Esophagus mucosa (tissue), 1 donor: ENCODE measurements around the gene NEU2. TPM values are rescaled to one million over a fixed set of nuclear protein-coding genes. Genes with fewer than 3 reads are reported as not detected.
"Not testable (repeated sequence)": the region's sequence is repeated elsewhere in the genome, so short reads cannot be mapped to it uniquely, and the experiment has no call there.

Experiments
- ATAC-seq: fragments of 200-7000 bp; cut with Tn5 transposase; one replicate; pipeline ENCODE4 v1.9.1; 2020
- total RNA-seq: library from RNA; stranded (reverse); gene quantifications from one replicate; pipeline ENCODE4 v1.2.4, GENCODE V29; 2023
- donor health status: DM: yes; HTN: yes; CAD: no.

The NEU2 gene
- total RNA-seq, 1 donor from 2014 or later: not detected

GRCh38 chr2:233058717-233059546 lies 26.5 kb downstream of the NEU2 start:
- ATAC-seq: no peak

GRCh38 chr2:233059547-233059796 lies 27.0 kb downstream of the NEU2 start:
- ATAC-seq: no peak

- ATAC-seq: peak; percentile 34
Measured at GRCh38 chr2:233059797-233060500, 27.5 kb downstream of the NEU2 start, which contains the start of gene INPP5D. INPP5D (plus strand) TSS chr2:233060342; CDS start chr2:233060479, 137 bp downstream.

- ATAC-seq: peak; percentile 2
Measured at GRCh38 chr2:233060501-233060979, 28.1 kb downstream of the NEU2 start.

GRCh38 chr2:233060980-233061590 lies 28.6 kb downstream of the NEU2 start:
- no peak for ATAC-seq

GRCh38 chr2:233061591-233062450 lies 29.3 kb downstream of the NEU2 start:
- ATAC-seq: no peak

- ATAC-seq: no peak
Measured at GRCh38 chr2:233062451-233062850, 30.0 kb downstream of the NEU2 start.

GRCh38 chr2:233062946-233063268 lies 30.4 kb downstream of the NEU2 start:
- no peak for ATAC-seq

- ATAC-seq: peak; percentile 11
Measured at GRCh38 chr2:233063269-233063975, 30.9 kb downstream of the NEU2 start.

GRCh38 chr2:233063976-233064411 lies 31.5 kb downstream of the NEU2 start:
- ATAC-seq: no peak

GRCh38 chr2:233064530-233065199 lies 32.2 kb downstream of the NEU2 start:
- no peak for ATAC-seq

- ATAC-seq: not testable (repeated sequence)
Measured at GRCh38 chr2:233065200-233065589, 32.7 kb downstream of the NEU2 start.

GRCh38 chr2:233065954-233066470 lies 33.5 kb downstream of the NEU2 start:
- no peak for ATAC-seq

- ATAC-seq: no peak
Measured at GRCh38 chr2:233068762-233069418, 36.4 kb downstream of the NEU2 start.

- no peak for ATAC-seq
Measured at GRCh38 chr2:233072838-233073237, 40.4 kb downstream of the NEU2 start.

- ATAC-seq: no peak
Measured at GRCh38 chr2:233074106-233074505, 41.6 kb downstream of the NEU2 start.

GRCh38 chr2:233075141-233075965 lies 42.9 kb downstream of the NEU2 start:
- ATAC-seq: peak; percentile 50

- peak; percentile 81 for ATAC-seq
Measured at GRCh38 chr2:233075966-233076339, 43.5 kb downstream of the NEU2 start.

GRCh38 chr2:233076749-233077148 lies 44.3 kb downstream of the NEU2 start:
- no peak for ATAC-seq

GRCh38 chr2:233079473-233079877 lies 47.0 kb downstream of the NEU2 start:
- no peak for ATAC-seq
